Mesenchymal stem cell (in vitro differentiated cells and primary cell): ENCODE data around the gene EFCAB6.

Experiments used
- DNase-seq: peaks from one replicate; pipeline ENCODE4 v3.0.0-alpha.2; 2013
- H2AFZ ChIP-seq: one replicate; pipeline ENCODE4 v1.6.1; 2013; ENCODE audit warnings: low read depth, mild to moderate bottlenecking, control low read depth, inconsistent platforms, low read length, moderate library complexity
- H2AK5ac ChIP-seq: 2 replicates; pipeline ENCODE4 v1.6.1; 2013; ENCODE audit warnings: low read length, moderate library complexity, mild to moderate bottlenecking, inconsistent platforms; ENCODE audit not compliant: severe bottlenecking
- H2BK120ac ChIP-seq: one replicate; pipeline ENCODE4 v1.6.1; 2013; ENCODE audit warnings: low read depth, mild to moderate bottlenecking, inconsistent platforms, low read length, moderate library complexity
- H2BK12ac ChIP-seq, 2 experiments: one replicate each; pipeline ENCODE4 v1.6.1; 2013; ENCODE audit warnings: inconsistent platforms in 2 of 2, low read length in 2 of 2, mild to moderate bottlenecking in 2 of 2, moderate library complexity in 2 of 2, control low read depth in 1 of 2
- H2BK15ac ChIP-seq: one replicate; pipeline ENCODE4 v1.6.1; 2013; ENCODE audit warnings: mild to moderate bottlenecking, low read depth, inconsistent platforms; ENCODE audit not compliant: poor library complexity, severe bottlenecking
- H2BK5ac ChIP-seq: 2 replicates; pipeline ENCODE4 v1.6.1; 2013; ENCODE audit warnings: low read depth, mild to moderate bottlenecking, low read length, control low read depth, inconsistent platforms; ENCODE audit not compliant: poor library complexity, severe bottlenecking
- H3K14ac ChIP-seq, 2 experiments: one replicate each; pipeline ENCODE4 v1.6.1; 2013; ENCODE audit warnings: inconsistent platforms in 2 of 2, low read length in 2 of 2, control low read depth in 1 of 2, mild to moderate bottlenecking in 1 of 2, moderate library complexity in 1 of 2
- H3K18ac ChIP-seq, 2 experiments: one replicate each; pipeline ENCODE4 v1.6.1; 2013; ENCODE audit warnings: inconsistent platforms in 2 of 2, low read length in 2 of 2, control low read depth in 1 of 2, low read depth in 1 of 2, mild to moderate bottlenecking in 1 of 2
- H3K23ac ChIP-seq, 2 experiments: one replicate each; pipeline ENCODE4 v1.6.1; 2013; ENCODE audit warnings: inconsistent platforms in 2 of 2, low read length in 2 of 2, mild to moderate bottlenecking in 2 of 2, moderate library complexity in 2 of 2, control low read depth in 1 of 2
- H3K27ac ChIP-seq: 2 replicates; pipeline ENCODE4 v1.5.1; 2013; ENCODE audit warnings: mild to moderate bottlenecking, moderate library complexity, low read length, control low read depth, inconsistent platforms; ENCODE audit not compliant: poor library complexity, severe bottlenecking
- H3K27me3 ChIP-seq, 2 experiments: 2 replicates each; pipeline versions ENCODE4 v1.6.1 to v1.7.0; 2013; ENCODE audit warnings: low read length in 2 of 2, mild to moderate bottlenecking in 2 of 2, moderate library complexity in 2 of 2, control low read depth in 1 of 2, inconsistent platforms in 1 of 2; ENCODE audit not compliant: control insufficient read depth in 1 of 2, insufficient read depth in 1 of 2
- H3K36me3 ChIP-seq, 2 experiments: 2 replicates each; pipeline versions ENCODE4 v1.6.1 to v1.7.0; 2013; ENCODE audit warnings: low read length in 2 of 2, control low read depth in 1 of 2, inconsistent platforms in 1 of 2, low read depth in 1 of 2, mild to moderate bottlenecking in 1 of 2; ENCODE audit not compliant: insufficient read depth in 2 of 2, control insufficient read depth in 1 of 2
- H3K4ac ChIP-seq, 2 experiments: one replicate each; pipeline ENCODE4 v1.6.1; 2013; ENCODE audit warnings: inconsistent platforms in 2 of 2, low read length in 2 of 2, mild to moderate bottlenecking in 2 of 2, moderate library complexity in 2 of 2, control low read depth in 1 of 2, low read depth in 1 of 2
- H3K4me1 ChIP-seq: 2 replicates; pipeline ENCODE4 v1.6.1; 2013; ENCODE audit warnings: low read depth, low read length, control low read depth; ENCODE audit not compliant: control insufficient read depth, insufficient read depth
- H3K4me2 ChIP-seq: 2 replicates; pipeline ENCODE4 v1.6.1; 2013; ENCODE audit warnings: low read length, mild to moderate bottlenecking, inconsistent platforms; ENCODE audit not compliant: poor library complexity, severe bottlenecking
- H3K4me3 ChIP-seq, 2 experiments: 2 replicates each; pipeline versions ENCODE4 v1.5.1 to v1.7.0; 2013; ENCODE audit warnings: low read length in 2 of 2, mild to moderate bottlenecking in 2 of 2, control low read depth in 1 of 2, low read depth in 1 of 2; ENCODE audit not compliant: insufficient read depth in 1 of 2
- H3K79me1 ChIP-seq: replicated peaks from 2 replicates; pipeline ENCODE4 v1.6.1; 2013; ENCODE audit warnings: mild to moderate bottlenecking, control low read depth, low read length, inconsistent platforms; ENCODE audit not compliant: poor library complexity, severe bottlenecking
- H3K9ac ChIP-seq: 2 replicates; pipeline ENCODE4 v1.7.0; 2013; ENCODE audit warnings: mild to moderate bottlenecking, low read length, moderate library complexity
- H3K9me3 ChIP-seq: 2 replicates; pipeline ENCODE4 v1.7.0; 2013; ENCODE audit warnings: mild to moderate bottlenecking, low read length; ENCODE audit not compliant: control insufficient read depth
- H4K8ac ChIP-seq: one replicate; pipeline ENCODE4 v1.6.1; 2013; ENCODE audit warnings: inconsistent platforms, mild to moderate bottlenecking, low read length, moderate library complexity
- H4K91ac ChIP-seq: one replicate; pipeline ENCODE4 v1.6.1; 2013; ENCODE audit warnings: mild to moderate bottlenecking, low read length, inconsistent platforms
- WGBS: methylation state at CpG from one replicate; pipeline ENCODE4 v1.1.7; 2013; ENCODE audit warnings: mixed read lengths; 5-methylcytosine and 5-hydroxymethylcytosine counted together

Gene EFCAB6

DNA sequence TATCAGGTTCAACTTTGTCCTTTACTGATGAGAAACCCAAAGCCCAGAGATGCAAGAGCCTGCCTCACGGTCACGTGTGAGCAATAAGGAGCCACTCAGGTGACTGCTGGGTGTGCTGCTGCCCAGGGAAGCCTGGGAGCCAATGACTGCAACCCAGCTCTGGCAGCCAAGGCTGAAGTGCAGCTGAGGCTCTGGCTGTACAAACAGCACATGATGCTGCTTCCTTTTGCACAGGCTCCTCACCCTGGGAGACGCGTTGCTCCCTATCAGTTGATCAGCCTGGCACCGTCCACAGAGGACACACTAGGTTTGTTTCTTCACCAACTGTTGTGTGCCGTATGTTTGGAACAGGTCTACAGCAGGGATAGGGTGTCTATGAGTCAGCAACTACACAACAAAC is 168.7 kb downstream of the EFCAB6 start:
- no peak overlapping the region for H3K4me2 ChIP-seq
- H3K23ac ChIP-seq: no peak overlapping the region
- H3K27me3 ChIP-seq: no peaks in the 10 kb centered on the region
- peaks cover 2% of the 10 kb centered on the region for H3K4me1 ChIP-seq
- H2AFZ ChIP-seq: no peak overlapping the region
- no peak overlapping the region for H2AK5ac ChIP-seq
- H2BK120ac ChIP-seq: no peak overlapping the region
- no peak overlapping the region for H4K91ac ChIP-seq
- no peak overlapping the region for H2BK5ac ChIP-seq
- H3K36me3 ChIP-seq: no peaks in the 10 kb centered on the region
- H3K79me1 ChIP-seq: no peaks in the 10 kb centered on the region
- no peak for DNase-seq
- 75% methylated on average over 5 of the region's 6 CpGs for WGBS
- no peak overlapping the region for H3K9ac ChIP-seq
- H4K8ac ChIP-seq: no peak overlapping the region
- peaks cover 21% of the 10 kb centered on the region for H3K9me3 ChIP-seq
- H2BK12ac ChIP-seq: no peak overlapping the region
- no peak overlapping the region for H2BK15ac ChIP-seq
- H3K14ac ChIP-seq: no peak overlapping the region
- H3K4me3 ChIP-seq: no peak overlapping the region
- H3K4ac ChIP-seq: no peak overlapping the region
- H3K18ac ChIP-seq: no peak overlapping the region
- no peak overlapping the region for H3K27ac ChIP-seq

DNA sequence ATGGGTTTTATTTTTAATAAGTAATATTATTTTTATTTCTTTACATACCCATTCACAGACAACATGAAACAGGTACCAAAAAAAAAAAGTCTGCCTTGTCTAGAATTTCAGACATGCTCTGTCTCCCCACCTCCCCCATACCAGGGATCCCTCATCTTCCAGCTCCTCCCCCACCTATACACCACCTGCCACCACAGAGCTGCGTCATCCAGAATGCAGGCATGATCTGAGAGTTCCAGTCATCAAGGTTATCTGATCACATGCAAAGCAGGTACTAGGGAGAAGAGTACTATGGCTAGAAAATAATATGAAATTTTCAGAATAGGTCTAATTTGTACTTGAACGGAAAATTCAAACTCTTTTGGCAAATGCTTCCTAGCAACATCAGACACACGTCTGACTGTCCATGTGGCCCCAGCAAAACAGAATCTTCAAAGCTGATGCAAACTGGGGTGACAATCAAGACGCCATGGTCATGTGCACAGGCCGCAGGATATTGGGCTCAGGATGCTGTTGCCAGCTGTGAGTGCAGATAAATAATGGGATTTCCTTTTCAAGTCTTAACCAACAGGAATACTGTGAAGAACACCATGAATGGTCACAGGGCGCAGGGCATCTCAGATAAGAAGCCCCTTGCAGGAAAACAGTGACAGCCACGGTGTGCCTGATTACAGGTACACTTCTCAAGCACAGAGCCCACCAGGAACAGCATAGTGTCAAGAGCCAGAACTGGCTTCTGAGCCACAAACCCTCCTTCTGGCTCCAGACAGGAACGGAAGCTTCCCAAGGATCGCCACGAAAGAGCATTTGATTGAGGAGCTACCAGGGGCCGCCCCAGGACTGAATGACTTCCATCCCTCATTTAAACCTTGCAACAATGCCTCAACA is 169.5 kb downstream of the EFCAB6 start:
- no peak overlapping the region for H2AK5ac ChIP-seq
- no peak overlapping the region for H4K8ac ChIP-seq
- H3K23ac ChIP-seq: no peak overlapping the region
- H3K4me1 ChIP-seq: peaks cover 2% of the 10 kb centered on the region
- H3K79me1 ChIP-seq: no peaks in the 10 kb centered on the region
- H3K18ac ChIP-seq: no peak overlapping the region
- H2BK120ac ChIP-seq: no peak overlapping the region
- H3K27me3 ChIP-seq: no peaks in the 10 kb centered on the region
- H2BK12ac ChIP-seq: no peak overlapping the region
- H2AFZ ChIP-seq: no peak overlapping the region
- H2BK5ac ChIP-seq: no peak overlapping the region
- H3K9ac ChIP-seq: no peak overlapping the region
- DNase-seq: no peak
- peaks cover 21% of the 10 kb centered on the region for H3K9me3 ChIP-seq
- H3K4me3 ChIP-seq: no peak overlapping the region
- H3K4me2 ChIP-seq: no peak overlapping the region
- no peak overlapping the region for H3K14ac ChIP-seq
- H3K36me3 ChIP-seq: no peaks in the 10 kb centered on the region
- 84% methylated on average over 11 of the region's 11 CpGs for WGBS
- no peak overlapping the region for H4K91ac ChIP-seq
- no peak overlapping the region for H3K4ac ChIP-seq
- H2BK15ac ChIP-seq: no peak overlapping the region
- H3K27ac ChIP-seq: no peak overlapping the region

DNA sequence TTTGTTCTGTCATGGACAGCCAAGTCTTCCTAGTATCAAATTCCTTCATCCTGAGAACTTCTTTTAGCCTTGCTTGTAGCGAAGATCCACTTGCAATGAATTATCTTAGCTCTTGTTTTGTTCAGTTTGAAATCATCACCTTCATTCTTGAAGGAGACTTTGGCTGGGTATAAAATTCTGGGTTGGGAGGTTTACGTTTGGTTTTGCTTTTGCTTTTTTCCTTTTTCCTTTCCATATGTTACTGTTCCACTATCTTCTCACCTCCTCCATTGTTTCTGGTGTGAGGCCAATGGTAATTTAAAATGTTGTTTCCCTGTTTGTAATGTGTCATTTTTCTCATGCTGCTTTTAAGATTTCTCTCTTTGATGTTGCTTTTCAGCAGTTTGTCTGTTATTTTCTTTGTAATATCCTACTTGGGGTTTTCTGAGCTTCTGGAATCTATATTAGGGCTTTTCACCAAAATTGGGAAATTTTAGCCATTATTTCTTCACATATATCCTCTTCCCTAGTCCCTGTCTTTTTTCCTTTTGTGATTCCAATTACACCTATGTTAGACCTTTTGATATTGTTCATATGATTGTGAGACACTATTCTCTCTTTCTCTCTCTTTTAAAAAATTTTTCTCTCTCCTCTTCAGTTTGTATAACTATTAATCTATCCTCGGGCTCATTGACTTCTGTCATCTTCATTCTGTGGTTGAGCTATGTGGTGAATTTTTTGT is 172.7 kb downstream of the EFCAB6 start:
- no peaks in the 10 kb centered on the region for H3K36me3 ChIP-seq
- no peak overlapping the region for H2BK120ac ChIP-seq
- H3K4ac ChIP-seq: no peak overlapping the region
- H3K4me2 ChIP-seq: no peak overlapping the region
- no peak overlapping the region for H2BK5ac ChIP-seq
- no peak overlapping the region for H2AFZ ChIP-seq
- H4K8ac ChIP-seq: no peak overlapping the region
- H2BK12ac ChIP-seq: no peak overlapping the region
- peaks cover 21% of the 10 kb centered on the region for H3K9me3 ChIP-seq
- peaks cover 2% of the 10 kb centered on the region for H3K4me1 ChIP-seq
- no peak overlapping the region for H2BK15ac ChIP-seq
- no CpG with 5 or more reads among the region's 3 CpGs for WGBS
- DNase-seq: no peak
- no peaks in the 10 kb centered on the region for H3K27me3 ChIP-seq
- H3K27ac ChIP-seq: no peak overlapping the region
- no peak overlapping the region for H3K9ac ChIP-seq
- no peaks in the 10 kb centered on the region for H3K79me1 ChIP-seq
- H3K23ac ChIP-seq: no peak overlapping the region
- H4K91ac ChIP-seq: no peak overlapping the region
- H3K4me3 ChIP-seq: no peak overlapping the region
- H2AK5ac ChIP-seq: no peak overlapping the region
- no peak overlapping the region for H3K18ac ChIP-seq
- H3K14ac ChIP-seq: no peak overlapping the region
